ENCODE data around the gene EBI3. TPM values are rescaled to one million over a fixed set of nuclear protein-coding genes. Genes with fewer than 3 reads are reported as not detected.

EBI3 gene
- total and polyA plus RNA-seq, 2 of the 13 experiments (the other 11 are each of a cell fraction or from before 2014, with no cell fraction given): 3.4 TPM; not detected in 1

- TF ChIP-seq ZEB1 (IDR thresholded peaks at IDR 0.05; ENCODE audit: insufficient replicate concordance, low read depth) (no peak), NFE2L1 (CRISPR knock-in tag; IDR thresholded peaks at IDR 0.05; ENCODE audit: borderline replicate concordance) (no peak), PHF21A (CRISPR knock-in tag; IDR thresholded peaks at IDR 0.05) (0 out of 2 replicates have a peak, but pooled peaks have one; percentile 21), GABPA (IDR thresholded peaks at IDR 0.05; ENCODE audit: low read depth, low read length) (no peak), GABPA (CRISPR knock-in tag; IDR thresholded peaks at IDR 0.05; ENCODE audit: low read depth) (no peak), DZIP1 (CRISPR knock-in tag; IDR thresholded peaks at IDR 0.05) (no peak), ZNF235 (CRISPR knock-in tag; IDR thresholded peaks at IDR 0.05; ENCODE audit: borderline replicate concordance) (no peak), MBD4 (IDR thresholded peaks at IDR 0.05; ENCODE audit: borderline replicate concordance, low read length) (no peak), ZBTB20 (CRISPR knock-in tag; IDR thresholded peaks at IDR 0.05; ENCODE audit: borderline replicate concordance, low read depth) (no peak), FIP1L1 (IDR thresholded peaks at IDR 0.05; ENCODE audit: borderline replicate concordance, insufficient read depth, low read depth, low read length) (no peak), KMT2B (CRISPR knock-in tag; IDR thresholded peaks at IDR 0.05) (no peak), ZBTB7B (CRISPR knock-in tag; IDR thresholded peaks at IDR 0.05) (no peak), ATF7-NPFF (CRISPR knock-in tag; IDR thresholded peaks at IDR 0.05; ENCODE audit: low read depth) (no peak), MTA1 (CRISPR knock-in tag; IDR thresholded peaks at IDR 0.05; ENCODE audit: borderline replicate concordance) (no peak), SNAI1 (CRISPR knock-in tag; IDR thresholded peaks at IDR 0.05; ENCODE audit: borderline replicate concordance) (no peak), ZNF549 (CRISPR knock-in tag; IDR thresholded peaks at IDR 0.05) (no peak), UBTF (CRISPR knock-in tag; IDR thresholded peaks at IDR 0.05) (peak; percentile 33; the same call in 1 of the 2 replicates), FOXK2 (IDR thresholded peaks at IDR 0.05) (no peak), SIN3A (IDR thresholded peaks at IDR 0.05; ENCODE audit: borderline replicate concordance, low read depth, low read length) (no peak), HDAC1 (CRISPR knock-in tag; IDR thresholded peaks at IDR 0.05) (no peak)
These were observed 38.8 kb downstream of the EBI3 start (continued) for GRCh38 chr19:4267901-4268815.
